ENCODE data around the gene ACYP2. TPM values are rescaled to one million over a fixed set of nuclear protein-coding genes. Genes with fewer than 3 reads are reported as not detected.

Gene ACYP2
- total RNA-seq, 6 experiments from 2014 or later, result 9.6 to 22.9 (median 18.5) TPM

DNA sequence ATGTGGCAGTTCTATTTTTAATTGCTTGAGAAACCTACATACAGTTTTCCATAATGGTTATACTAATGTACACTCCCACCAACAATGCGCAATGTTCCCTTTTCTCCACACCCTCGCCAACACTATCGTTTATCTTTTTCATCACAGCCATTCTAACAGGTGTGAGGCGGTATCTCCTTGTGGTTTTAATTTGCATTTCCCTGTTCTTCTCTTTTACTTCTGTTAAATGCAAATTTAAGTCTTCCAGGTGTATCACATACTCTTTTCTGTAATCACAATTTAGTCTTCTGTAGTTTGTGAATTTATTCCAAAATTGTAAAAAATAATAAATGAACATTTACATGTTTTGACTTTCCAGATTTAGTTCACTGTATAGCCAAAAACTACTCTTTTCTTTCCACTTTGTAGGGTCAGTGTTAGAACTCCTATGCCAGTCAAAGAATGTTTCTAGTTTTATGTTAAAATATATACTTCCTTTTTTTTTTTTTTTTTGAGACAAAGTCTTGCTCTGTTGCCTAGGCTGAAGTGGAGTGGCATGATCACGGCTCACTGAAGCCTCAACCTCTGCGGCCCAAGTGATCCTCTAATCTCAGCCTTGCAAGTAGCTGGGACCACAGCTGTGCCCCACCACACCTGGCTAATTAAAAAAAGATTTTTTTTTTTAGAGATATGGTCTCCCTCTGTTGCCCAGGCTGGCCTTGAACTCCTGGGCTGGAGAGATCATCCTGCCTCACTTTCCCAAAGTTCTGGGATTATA, 15.4 kb upstream of the ACYP2 start:
- H3K36me3 ChIP-seq, result no peaks in the 10 kb centered on the region
- 84% methylated on average over 6 of the region's 6 CpGs for WGBS (ENCODE audit: insufficient coverage, low coverage, low lambda C conversion rate, missing lambda C conversion rate)
- H3K4me3 ChIP-seq, result no peak overlapping the region
- TF ChIP-seq, protein P1, sequence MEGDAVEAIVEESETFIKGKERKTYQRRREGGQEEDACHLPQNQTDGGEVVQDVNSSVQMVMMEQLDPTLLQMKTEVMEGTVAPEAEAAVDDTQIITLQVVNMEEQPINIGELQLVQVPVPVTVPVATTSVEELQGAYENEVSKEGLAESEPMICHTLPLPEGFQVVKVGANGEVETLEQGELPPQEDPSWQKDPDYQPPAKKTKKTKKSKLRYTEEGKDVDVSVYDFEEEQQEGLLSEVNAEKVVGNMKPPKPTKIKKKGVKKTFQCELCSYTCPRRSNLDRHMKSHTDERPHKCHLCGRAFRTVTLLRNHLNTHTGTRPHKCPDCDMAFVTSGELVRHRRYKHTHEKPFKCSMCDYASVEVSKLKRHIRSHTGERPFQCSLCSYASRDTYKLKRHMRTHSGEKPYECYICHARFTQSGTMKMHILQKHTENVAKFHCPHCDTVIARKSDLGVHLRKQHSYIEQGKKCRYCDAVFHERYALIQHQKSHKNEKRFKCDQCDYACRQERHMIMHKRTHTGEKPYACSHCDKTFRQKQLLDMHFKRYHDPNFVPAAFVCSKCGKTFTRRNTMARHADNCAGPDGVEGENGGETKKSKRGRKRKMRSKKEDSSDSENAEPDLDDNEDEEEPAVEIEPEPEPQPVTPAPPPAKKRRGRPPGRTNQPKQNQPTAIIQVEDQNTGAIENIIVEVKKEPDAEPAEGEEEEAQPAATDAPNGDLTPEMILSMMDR (IDR thresholded peaks at IDR 0.05), result no peak
- no peak for TF ChIP-seq POLR2A (IDR thresholded peaks at IDR 0.05)
- intact Hi-C loops (cut with DNase I), result no loop called here
- H3K27me3 ChIP-seq, result no peaks in the 10 kb centered on the region
- H3K4me1 ChIP-seq, result peaks cover 0 to 10% (median 0%) of the 10 kb centered on the region in 4 donors
- ATAC-seq (no peak), DNase-seq (no peak)
- H3K9me3 ChIP-seq, result no peaks in the 10 kb centered on the region
- H3K27ac ChIP-seq, result no peak overlapping the region

DNA sequence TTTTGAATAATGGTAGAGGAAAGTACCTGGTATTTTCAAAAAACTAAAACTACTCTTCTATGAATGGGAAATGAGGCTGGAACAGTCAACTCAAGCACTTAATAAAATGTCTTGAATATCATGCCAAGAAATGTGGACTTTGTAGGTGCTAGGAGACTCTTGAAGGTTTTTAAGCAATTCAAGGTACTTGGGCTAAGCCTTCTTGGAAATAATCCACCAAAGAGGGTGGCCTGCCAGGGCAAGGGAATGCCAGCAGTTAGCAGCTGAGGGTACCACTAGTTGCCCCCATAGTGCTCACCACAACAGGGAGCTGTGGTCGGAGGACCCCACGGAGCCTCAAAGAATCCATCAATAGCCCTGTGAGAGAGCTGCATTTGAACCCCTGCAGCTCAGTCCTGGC, 14.6 kb upstream of the ACYP2 start:
- H3K27ac ChIP-seq, result no peak overlapping the region
- H3K4me3 ChIP-seq, result no peak overlapping the region
- no peak for ATAC-seq
- intact Hi-C loops (cut with DNase I), result no loop called here
- DNase-seq, result no peak
- no peaks in the 10 kb centered on the region for H3K9me3 ChIP-seq
- H3K36me3 ChIP-seq, result no peaks in the 10 kb centered on the region
- no CpG with 5 or more reads among the region's 2 CpGs for WGBS (ENCODE audit: insufficient coverage, low coverage, low lambda C conversion rate, missing lambda C conversion rate)
- TF ChIP-seq, protein P1 (IDR thresholded peaks at IDR 0.05), result no peak
- no peak for TF ChIP-seq POLR2A (IDR thresholded peaks at IDR 0.05)
- H3K27me3 ChIP-seq, result no peaks in the 10 kb centered on the region
- H3K4me1 ChIP-seq, result peaks cover 0 to 10% (median 0%) of the 10 kb centered on the region in 4 donors

DNA sequence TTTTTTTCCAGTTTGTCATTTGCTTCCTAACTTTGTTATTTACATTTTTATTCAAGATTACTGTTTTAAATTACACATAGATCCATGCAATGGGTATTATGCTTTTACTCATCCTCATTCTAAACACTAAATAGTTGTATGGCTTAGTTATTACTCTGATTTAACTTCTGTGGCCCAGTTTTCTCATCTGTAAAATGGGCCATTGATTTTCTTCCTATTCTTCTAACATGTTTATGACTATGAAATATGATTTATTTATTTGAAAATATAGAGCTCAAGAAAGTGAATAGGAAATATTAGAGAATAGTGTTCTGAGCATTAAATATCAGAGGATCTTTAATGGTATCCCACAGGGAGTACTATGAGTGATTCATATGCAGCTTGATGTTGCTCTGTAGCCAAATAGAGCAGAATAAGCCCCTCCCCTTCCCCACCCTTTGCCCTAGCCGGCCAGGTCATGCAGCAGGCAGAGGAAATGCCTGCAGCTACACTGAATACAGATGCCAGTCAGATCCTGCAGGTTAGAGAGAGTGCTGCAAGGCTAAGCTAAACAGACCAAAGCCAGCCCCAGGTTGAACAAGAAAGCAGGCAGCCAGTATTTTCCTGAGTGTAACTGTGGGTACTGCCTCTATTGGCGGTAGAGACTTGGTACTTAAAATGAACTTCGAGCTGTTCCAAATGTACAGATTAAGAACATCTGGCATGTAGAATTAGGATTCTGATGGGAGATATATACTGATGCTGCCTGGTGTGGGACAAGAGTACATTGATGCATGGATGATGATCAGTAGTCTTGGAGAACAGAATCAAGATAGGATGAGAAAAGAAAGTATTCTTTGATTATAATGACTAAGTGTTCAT, 11.7 kb upstream of the ACYP2 start:
- ATAC-seq (peak; percentile 77 to 91 (median 89)), DNase-seq (peak in 2 of 3 donors; percentile 67)
- H3K4me1 ChIP-seq, result peaks cover 0 to 19% (median 0%) of the 10 kb centered on the region in 4 donors
- intact Hi-C loops (cut with DNase I), result no loop called here
- WGBS (ENCODE audit: insufficient coverage, low coverage, low lambda C conversion rate, missing lambda C conversion rate), result 16% methylated on average over 3 of the region's 3 CpGs
- H3K9me3 ChIP-seq, result no peaks in the 10 kb centered on the region
- no peaks in the 10 kb centered on the region for H3K27me3 ChIP-seq
- no peak overlapping the region for H3K4me3 ChIP-seq
- H3K27ac ChIP-seq, result no peak overlapping the region
- H3K36me3 ChIP-seq, result no peaks in the 10 kb centered on the region
- peak; percentile 28 for TF ChIP-seq POLR2A (IDR thresholded peaks at IDR 0.05)
- TF ChIP-seq, protein P1 (IDR thresholded peaks at IDR 0.05), result peak in 1 of 4 donors; percentile 5

DNA sequence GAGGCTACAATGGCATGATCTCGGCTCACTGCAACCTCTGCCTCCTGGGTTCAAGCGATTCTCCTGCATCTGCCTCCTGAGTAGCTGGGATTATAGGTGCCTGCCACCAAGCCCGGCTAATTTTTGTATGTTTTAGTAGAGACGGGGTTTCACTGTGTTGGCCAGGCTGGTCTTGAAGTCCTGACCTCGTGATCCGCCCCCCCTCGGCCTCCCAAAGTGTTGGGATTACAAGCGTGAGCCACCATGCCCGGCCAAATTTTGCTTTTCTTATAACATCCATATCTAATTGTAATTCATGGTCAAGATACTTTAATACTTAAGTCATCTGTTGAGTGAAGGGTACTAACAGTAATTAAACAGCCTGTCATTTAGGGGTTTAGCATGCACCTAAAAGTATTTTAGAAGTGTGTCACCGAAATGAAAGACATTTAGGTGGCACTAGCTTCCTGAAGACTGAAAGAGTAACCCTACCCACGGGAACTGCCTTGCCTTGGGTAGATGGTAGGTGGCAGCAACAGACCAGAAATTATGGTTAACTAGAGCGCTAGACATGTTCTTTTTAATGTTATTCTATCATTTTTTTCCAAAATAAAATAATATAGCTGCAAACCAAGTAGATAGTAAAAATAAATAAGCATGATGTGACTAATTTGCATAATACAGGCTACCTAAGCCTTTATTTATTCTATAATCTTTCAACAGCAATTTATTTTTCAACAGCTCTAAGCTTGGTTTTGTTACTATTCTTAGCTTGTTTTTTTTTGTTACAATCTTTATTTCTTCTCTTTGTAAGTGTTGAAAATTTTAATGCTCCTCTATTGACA, 8.6 kb upstream of the ACYP2 start:
- TF ChIP-seq, protein P1 (IDR thresholded peaks at IDR 0.05), result peak; percentile 73 to 85 (median 81)
- no peak for TF ChIP-seq POLR2A (IDR thresholded peaks at IDR 0.05)
- DNase-seq (peak in 1 of 3 donors; percentile 61), ATAC-seq (peak; percentile 87 to 93 (median 90))
- H3K4me1 ChIP-seq, result peaks cover 0 to 19% (median 0%) of the 10 kb centered on the region in 4 donors
- no peaks in the 10 kb centered on the region for H3K9me3 ChIP-seq
- H3K4me3 ChIP-seq, result peak overlapping the region in 2 of 3 donors; percentile 22 to 31
- H3K27me3 ChIP-seq, result no peaks in the 10 kb centered on the region
- intact Hi-C loops (cut with DNase I), result no loop called here
- peak overlapping the region in 2 of 3 donors; percentile 58 to 69 for H3K27ac ChIP-seq
- WGBS (ENCODE audit: insufficient coverage, low coverage, low lambda C conversion rate, missing lambda C conversion rate), result 30% methylated on average over 12 of the region's 12 CpGs
- no peaks in the 10 kb centered on the region for H3K36me3 ChIP-seq

All from right lobe of liver (tissue), 6 donors.